ENCODE results near the gene OR8A1. TPM values are rescaled to one million over a fixed set of nuclear protein-coding genes. Genes with fewer than 3 reads are reported as not detected.

The OR8A1 gene
- total and polyA plus RNA-seq, 2 of the 4 experiments (the other 2 are of a cell fraction): not detected

DNA sequence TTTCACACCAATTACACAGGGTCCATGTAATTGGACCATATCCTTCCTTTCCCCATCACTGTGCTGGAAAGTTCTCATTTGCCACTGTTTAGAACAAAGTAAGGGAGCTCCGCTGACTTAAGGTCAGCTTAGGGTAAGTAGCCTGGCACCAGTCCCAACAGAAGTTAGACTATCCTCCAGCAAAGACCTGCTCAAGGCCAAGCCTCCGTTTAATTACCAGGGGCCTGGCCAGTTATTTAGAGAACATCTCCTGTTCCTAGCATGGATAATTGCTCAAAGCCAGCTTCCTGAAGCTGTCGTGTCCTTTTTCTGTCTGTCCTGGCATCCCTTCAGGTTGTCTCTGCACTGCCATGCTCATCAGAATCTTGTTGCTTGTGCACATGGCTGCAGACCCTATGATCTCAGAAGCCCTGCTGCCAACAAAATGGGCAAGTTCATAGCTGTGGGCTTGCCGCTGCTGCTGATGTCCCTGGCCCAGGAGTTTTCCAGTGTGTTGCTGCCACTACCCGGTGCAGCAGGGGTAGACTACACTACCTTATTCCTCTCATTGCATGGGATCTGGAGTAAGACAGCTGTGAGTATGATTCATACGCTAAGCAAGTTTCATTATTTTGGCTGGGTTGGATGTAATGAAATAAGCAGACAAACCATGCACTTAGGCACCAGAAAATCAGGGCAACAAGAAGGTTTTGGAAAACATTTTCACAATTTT is 8.1 kb downstream of the OR8A1 start:
- no peak overlapping the region for H3K27ac ChIP-seq (ENCODE audit: insufficient read depth, low read length)
- H4K20me1 ChIP-seq (ENCODE audit: insufficient read depth, low read length): no peaks in the 10 kb centered on the region
- no peak overlapping the region for H2BK5ac ChIP-seq (ENCODE audit: low read depth, low read length, poor library complexity, severe bottlenecking)
- TF ChIP-seq, protein P1, sequence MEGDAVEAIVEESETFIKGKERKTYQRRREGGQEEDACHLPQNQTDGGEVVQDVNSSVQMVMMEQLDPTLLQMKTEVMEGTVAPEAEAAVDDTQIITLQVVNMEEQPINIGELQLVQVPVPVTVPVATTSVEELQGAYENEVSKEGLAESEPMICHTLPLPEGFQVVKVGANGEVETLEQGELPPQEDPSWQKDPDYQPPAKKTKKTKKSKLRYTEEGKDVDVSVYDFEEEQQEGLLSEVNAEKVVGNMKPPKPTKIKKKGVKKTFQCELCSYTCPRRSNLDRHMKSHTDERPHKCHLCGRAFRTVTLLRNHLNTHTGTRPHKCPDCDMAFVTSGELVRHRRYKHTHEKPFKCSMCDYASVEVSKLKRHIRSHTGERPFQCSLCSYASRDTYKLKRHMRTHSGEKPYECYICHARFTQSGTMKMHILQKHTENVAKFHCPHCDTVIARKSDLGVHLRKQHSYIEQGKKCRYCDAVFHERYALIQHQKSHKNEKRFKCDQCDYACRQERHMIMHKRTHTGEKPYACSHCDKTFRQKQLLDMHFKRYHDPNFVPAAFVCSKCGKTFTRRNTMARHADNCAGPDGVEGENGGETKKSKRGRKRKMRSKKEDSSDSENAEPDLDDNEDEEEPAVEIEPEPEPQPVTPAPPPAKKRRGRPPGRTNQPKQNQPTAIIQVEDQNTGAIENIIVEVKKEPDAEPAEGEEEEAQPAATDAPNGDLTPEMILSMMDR (conservative IDR thresholded peaks at IDR 0.05; ENCODE audit: low read depth, low read length): no peak
- TF ChIP-seq NFE2L2 (IDR thresholded peaks at IDR 0.05; ENCODE audit: low read depth, low read length): no peak
- TF ChIP-seq RFX5 (IDR thresholded peaks at IDR 0.05; ENCODE audit: low read depth, low read length): no peak
- TF ChIP-seq SMC3 (IDR thresholded peaks at IDR 0.05; ENCODE audit: low read depth, low read length): no peak
- no peak for TF ChIP-seq MXI1 (IDR thresholded peaks at IDR 0.05; ENCODE audit: borderline replicate concordance, low read depth, low read length)
- TF ChIP-seq MAFK (IDR thresholded peaks at IDR 0.05; ENCODE audit: low read depth, low read length): no peak
- in situ Hi-C loops (cut with MboI; ENCODE audit: low sequenced_read_pairs) (loop anchor here (25.0 kb wide), 1 partner anchor 516 kb away; no protein-coding TSS in a partner anchor), dilution Hi-C loops (cut with HindIII; ENCODE audit: low sequenced_read_pairs, unreplicated experiment) (no loop called here), intact Hi-C loops (cut with micrococcal nuclease) (no loop called here)
- no peak overlapping the region for H3K18ac ChIP-seq (ENCODE audit: low read depth, low read length)
- H2BK15ac ChIP-seq (ENCODE audit: low read depth, low read length): no peak overlapping the region
- H3K36me3 ChIP-seq (ENCODE audit: control insufficient read depth, insufficient read depth, low read length): no peaks in the 10 kb centered on the region
- POLR2A ChIA-PET (ENCODE audit: unreplicated experiment): interaction anchor here (0.6 kb wide), 1 partner anchor 672 kb away, joined by 3 read pairs; no protein-coding TSS in a partner anchor
- H2BK120ac ChIP-seq (ENCODE audit: low read depth, low read length): no peak overlapping the region
- no TSS peak for BruUV-seq (replicated peaks)
- H3K9me3 ChIP-seq (ENCODE audit: control insufficient read depth, insufficient read depth, low read length): no peaks in the 10 kb centered on the region
- H3K9ac ChIP-seq (ENCODE audit: low read depth, low read length): no peak overlapping the region
- H2BK20ac ChIP-seq (ENCODE audit: low read depth, low read length): no peak overlapping the region
- H3K4me2 ChIP-seq (ENCODE audit: low read depth, low read length): no peak overlapping the region
- no peaks in the 10 kb centered on the region for H3K4me1 ChIP-seq (ENCODE audit: control insufficient read depth, insufficient read depth, low read length)
- H3K14ac ChIP-seq (replicated peaks; ENCODE audit: low read depth, low read length): no peak overlapping the region
- 33% methylated on average over 1 of the region's 6 CpGs; no CpG with 5 or more reads in 1 of the 2 experiments for WGBS, 2 experiments (ENCODE audit: extremely low coverage in 2 of 2, insufficient read length in 1 of 2)
- H3K23ac ChIP-seq (ENCODE audit: low read depth, low read length): no peak overlapping the region
- H4K91ac ChIP-seq (ENCODE audit: insufficient read depth, low read depth, low read length): no peak overlapping the region
- peaks cover 16% of the 10 kb centered on the region for H3K27me3 ChIP-seq (ENCODE audit: control insufficient read depth, insufficient read depth, low read length)
- H3K79me1 ChIP-seq (ENCODE audit: low read depth in 1 of 2, low read length in 2 of 2): no peaks in the 10 kb centered on the region
- no peak overlapping the region for H3K56ac ChIP-seq (ENCODE audit: extremely low read depth, insufficient read depth, low read length)
- no peak for DNase-seq
- H2AK9ac ChIP-seq (replicated peaks; ENCODE audit: low read depth, low read length, poor library complexity): no peak overlapping the region
- no peak overlapping the region for H4K5ac ChIP-seq (ENCODE audit: low read depth, low read length)
- CTCF ChIA-PET: interaction anchor here (1.4 kb wide), 1 partner anchor 162 kb away, joined by 3 read pairs; no protein-coding TSS in a partner anchor
- H3K4me3 ChIP-seq (ENCODE audit: insufficient read depth, low read depth, low read length): no peak overlapping the region
- no peak overlapping the region for H2AK5ac ChIP-seq (ENCODE audit: low read depth, low read length)
- no peak overlapping the region for H2AFZ ChIP-seq (replicated peaks; ENCODE audit: low read length, poor library complexity)
- ATAC-seq (ENCODE audit: low read depth): no peak
- no peak overlapping the region for H4K8ac ChIP-seq (ENCODE audit: low read depth in 2 of 2, low read length in 2 of 2)
- H3K9me1 ChIP-seq (ENCODE audit: insufficient read depth, low read length): no peaks in the 10 kb centered on the region
- no peak overlapping the region for H3K4ac ChIP-seq (ENCODE audit: low read depth, low read length)
